H1 (cell line): ENCODE data around the gene LUM. TPM values are rescaled to one million over a fixed set of nuclear protein-coding genes. Genes with fewer than 3 reads are reported as not detected.

Experiments used
- CTCF ChIA-PET: fragments of 300-600 bp; sonication (Branson Sonifier 250); formaldehyde crosslinking; loops from one replicate; lab custom pipeline; 2021; ENCODE audit not compliant: partially characterized antibody; lab: Charles Lee
- POLR2A ChIA-PET: fragments of 300-600 bp; sonication (Branson Sonifier 250); formaldehyde crosslinking; loops from one replicate; lab custom pipeline; 2021; ENCODE audit warnings: inconsistent platforms; ENCODE audit not compliant: partially characterized antibody; lab: Charles Lee
- DNase-seq, 2 experiments: peaks; one replicate each; pipeline versions ENCODE4 v3.0.0 to v3.0.0-alpha.2; 2010 to 2022; ENCODE audit warnings: low spot score in 2 of 2, low read depth in 1 of 2, mixed read lengths in 1 of 2
- FAIRE-seq: peaks from 2 replicates; lab custom pipeline; 2011; peaks lifted over from hg19 to GRCh38; lab: Jason Lieb, UNC
- H2AFZ ChIP-seq: 2 replicates; pipeline ENCODE4 v1.8.1; 2012; ENCODE audit warnings: low read length, inconsistent platforms
- H2AK5ac ChIP-seq: 2 replicates; pipeline ENCODE4 v1.6.1; 2013; ENCODE audit warnings: low read depth, low read length
- H2BK120ac ChIP-seq: replicated peaks from 2 replicates; pipeline ENCODE3; 2013; ENCODE audit warnings: low read depth, low read length, inconsistent platforms
- H2BK12ac ChIP-seq: 2 replicates; pipeline ENCODE4 v1.6.1; 2013; ENCODE audit warnings: low read depth, low read length
- H2BK15ac ChIP-seq: 2 replicates; pipeline ENCODE4 v1.6.1; 2013; ENCODE audit warnings: low read length
- H2BK20ac ChIP-seq: 2 replicates; pipeline ENCODE4 v1.6.1; 2013; ENCODE audit warnings: low read length
- H2BK5ac ChIP-seq: 2 replicates; pipeline ENCODE4 v1.6.1; 2013; ENCODE audit warnings: low read depth, low read length
- H3K14ac ChIP-seq: 2 replicates; pipeline ENCODE4 v1.6.1; 2013; ENCODE audit warnings: inconsistent platforms; ENCODE audit not compliant: insufficient read length
- H3K18ac ChIP-seq: 2 replicates; pipeline ENCODE4 v1.6.1; 2013; ENCODE audit warnings: low read length; ENCODE audit errors: extremely low read depth
- H3K23ac ChIP-seq: 2 replicates; pipeline ENCODE4 v1.6.1; 2013; ENCODE audit warnings: inconsistent platforms; ENCODE audit not compliant: insufficient read length
- H3K23me2 ChIP-seq: 2 replicates; pipeline ENCODE4 v1.6.1; 2013; ENCODE audit warnings: low read depth, low read length
- H3K27ac ChIP-seq: 2 replicates; pipeline ENCODE4 v1.6.1; 2011; ENCODE audit warnings: low read depth, low read length, inconsistent platforms
- H3K27me3 ChIP-seq, 4 experiments: replicated peaks in 1 of 4; 1 replicate in 1 of 4; 2 replicates in 3 of 4; pipeline versions ENCODE4 v1.6.1 to v1.8.1; 2011 to 2013; ENCODE audit warnings: low read length in 3 of 4, mild to moderate bottlenecking in 3 of 4, inconsistent platforms in 2 of 4, mixed read lengths in 2 of 4, moderate library complexity in 1 of 4; ENCODE audit not compliant: control insufficient read depth in 3 of 4, insufficient read depth in 3 of 4; ENCODE audit errors: extremely low read depth in 1 of 4
- H3K36me3 ChIP-seq, 4 experiments: 2 replicates each; pipeline versions ENCODE4 v1.6.1 to v1.8.1; 2011 to 2013; ENCODE audit warnings: mild to moderate bottlenecking in 4 of 4, low read length in 3 of 4, moderate library complexity in 2 of 4, control low read depth in 1 of 4, inconsistent platforms in 1 of 4; ENCODE audit not compliant: insufficient read depth in 4 of 4, control insufficient read depth in 2 of 4
- H3K4ac ChIP-seq: replicated peaks from 2 replicates; pipeline ENCODE3; 2013; ENCODE audit warnings: low read length, low read depth, mixed read lengths, inconsistent platforms; ENCODE audit not compliant: insufficient read length
- H3K4me1 ChIP-seq, 4 experiments: replicated peaks in 1 of 4; 1 replicate in 1 of 4; 2 replicates in 3 of 4; pipeline versions ENCODE4 v1.6.1 to v1.8.1; 2011 to 2013; ENCODE audit warnings: low read length in 3 of 4, inconsistent platforms in 2 of 4, mixed read lengths in 1 of 4; ENCODE audit not compliant: insufficient read depth in 4 of 4, control insufficient read depth in 3 of 4
- H3K4me2 ChIP-seq, 2 experiments: 2 replicates each; pipeline versions ENCODE4 v1.6.1 to v1.8.1; 2011 to 2013; ENCODE audit warnings: low read depth in 2 of 2, low read length in 2 of 2, control low read depth in 1 of 2, inconsistent platforms in 1 of 2, mild to moderate bottlenecking in 1 of 2; ENCODE audit not compliant: insufficient read depth in 1 of 2
- H3K4me3 ChIP-seq, 4 experiments: fragments of 200-600, 300-600 bp in 1 of 4; sonication (generic), shearing (Covaris generic), sonication (Bioruptor Twin) in 1 of 4; 2 replicates each; pipeline versions ENCODE4 v1.5.1 to v1.8.1; 2011 to 2016; ENCODE audit warnings: low read length in 4 of 4, low read depth in 3 of 4, control low read depth in 2 of 4, inconsistent platforms in 2 of 4, mild to moderate bottlenecking in 2 of 4, mixed read lengths in 1 of 4, moderate library complexity in 1 of 4; ENCODE audit not compliant: insufficient read depth in 2 of 4; ENCODE audit errors: extremely low read depth in 1 of 4
- H3K56ac ChIP-seq: replicated peaks from 2 replicates; pipeline ENCODE3; 2013; ENCODE audit warnings: low read depth, mild to moderate bottlenecking, mixed read lengths, low read length, inconsistent platforms; ENCODE audit not compliant: insufficient read length
- H3K79me1 ChIP-seq: 2 replicates; pipeline ENCODE4 v1.6.1; 2013; ENCODE audit warnings: low read depth, low read length, control low read depth
- H3K79me2 ChIP-seq, 2 experiments: 2 replicates each; pipeline versions ENCODE4 v1.6.1 to v1.8.1; 2012 to 2013; ENCODE audit warnings: low read length in 2 of 2, mild to moderate bottlenecking in 2 of 2, inconsistent platforms in 1 of 2; ENCODE audit not compliant: insufficient read depth in 2 of 2, control insufficient read depth in 1 of 2
- H3K9ac ChIP-seq, 4 experiments: replicated peaks in 1 of 4; 1 replicate in 1 of 4; 2 replicates in 3 of 4; pipeline versions ENCODE4 v1.6.1 to v1.8.1; 2011 to 2013; ENCODE audit warnings: low read depth in 3 of 4, low read length in 3 of 4, control low read depth in 2 of 4, mild to moderate bottlenecking in 2 of 4, moderate library complexity in 2 of 4, inconsistent platforms in 1 of 4; ENCODE audit errors: extremely low read depth in 1 of 4
- H3K9me3 ChIP-seq, 2 experiments: 2 replicates each; pipeline versions ENCODE4 v1.6.1 to v1.8.1; 2012 to 2013; ENCODE audit warnings: mild to moderate bottlenecking in 2 of 2, moderate library complexity in 2 of 2, control low read depth in 1 of 2, inconsistent platforms in 1 of 2, low read depth in 1 of 2, low read length in 1 of 2, mixed read lengths in 1 of 2; ENCODE audit not compliant: insufficient read depth in 2 of 2
- H4K20me1 ChIP-seq, 2 experiments: replicated peaks in 1 of 2; 2 replicates each; pipeline versions ENCODE3 to v1.8.1; 2011 to 2013; ENCODE audit warnings: inconsistent platforms in 2 of 2, low read length in 2 of 2, mild to moderate bottlenecking in 1 of 2; ENCODE audit not compliant: insufficient read depth in 2 of 2, control insufficient read depth in 1 of 2
- H4K5ac ChIP-seq: 2 replicates; pipeline ENCODE4 v1.6.1; 2013; ENCODE audit warnings: low read length, low read depth, mixed read lengths, inconsistent platforms; ENCODE audit not compliant: insufficient read length
- H4K8ac ChIP-seq: 2 replicates; pipeline ENCODE4 v1.8.0; 2013; ENCODE audit warnings: mild to moderate bottlenecking, moderate library complexity, low read length, inconsistent platforms; ENCODE audit not compliant: insufficient read depth; ENCODE audit errors: extremely low read depth
- H4K91ac ChIP-seq: replicated peaks from 2 replicates; pipeline ENCODE3; 2013; ENCODE audit warnings: low read length, mixed read lengths, inconsistent platforms; ENCODE audit not compliant: insufficient read length
- KDM1A ChIP-seq: fragments of 200-600, 300-600 bp; sonication (generic); IDR thresholded peaks from 2 replicates; pipeline ENCODE4 v1.7.1; 2016; ENCODE audit warnings: mild to moderate bottlenecking, low read length, borderline replicate concordance
- WGBS, 2 experiments: shearing (Covaris generic) in 1 of 2; methylation state at CpG; one replicate each; pipeline versions ENCODE4 v1.1.6 to v1.1.7; 2013 to 2015; ENCODE audit warnings: low lambda C conversion rate in 2 of 2, mixed read lengths in 2 of 2, inconsistent platforms in 1 of 2, low coverage in 1 of 2, missing lambda C conversion rate in 1 of 2; ENCODE audit not compliant: insufficient replicate concordance in 2 of 2, insufficient coverage in 1 of 2, insufficient read length in 1 of 2; ENCODE audit errors: extremely low coverage in 1 of 2, missing lambda C conversion rate in 1 of 2; 5-methylcytosine and 5-hydroxymethylcytosine counted together
- polyA plus RNA-seq, 7 experiments: library from polyadenylated mRNA; depleted of rRNA in 3 of 7; stranded (reverse) in 5 of 7; unstranded in 2 of 7; fragments of >200 nt in 5 of 7; fragments of 200-250 nt in 2 of 7; gene quantifications; 1 replicate in 5 of 7; 2 replicates in 1 of 7; 4 replicates in 1 of 7; pipeline versions ENCODE4 v1.2.1 to v1.2.3, GENCODE V29; 2011 to 2013; ENCODE audit warnings: missing spikeins in 2 of 7, mixed read lengths in 2 of 7
- total RNA-seq: library from RNA; stranded (reverse); fragmentation: NEBNext Ultra II Directional; extraction: Animal tissue kit (Norgen Biotek cat#: 25700); gene quantifications from 2 replicates; pipeline ENCODE4 v1.2.1, GENCODE V29; 2021

The LUM gene
- total and polyA plus RNA-seq, 2 of the 8 experiments (the other 6 are each of a cell fraction or from before 2014, with no cell fraction given) = not detected

DNA sequence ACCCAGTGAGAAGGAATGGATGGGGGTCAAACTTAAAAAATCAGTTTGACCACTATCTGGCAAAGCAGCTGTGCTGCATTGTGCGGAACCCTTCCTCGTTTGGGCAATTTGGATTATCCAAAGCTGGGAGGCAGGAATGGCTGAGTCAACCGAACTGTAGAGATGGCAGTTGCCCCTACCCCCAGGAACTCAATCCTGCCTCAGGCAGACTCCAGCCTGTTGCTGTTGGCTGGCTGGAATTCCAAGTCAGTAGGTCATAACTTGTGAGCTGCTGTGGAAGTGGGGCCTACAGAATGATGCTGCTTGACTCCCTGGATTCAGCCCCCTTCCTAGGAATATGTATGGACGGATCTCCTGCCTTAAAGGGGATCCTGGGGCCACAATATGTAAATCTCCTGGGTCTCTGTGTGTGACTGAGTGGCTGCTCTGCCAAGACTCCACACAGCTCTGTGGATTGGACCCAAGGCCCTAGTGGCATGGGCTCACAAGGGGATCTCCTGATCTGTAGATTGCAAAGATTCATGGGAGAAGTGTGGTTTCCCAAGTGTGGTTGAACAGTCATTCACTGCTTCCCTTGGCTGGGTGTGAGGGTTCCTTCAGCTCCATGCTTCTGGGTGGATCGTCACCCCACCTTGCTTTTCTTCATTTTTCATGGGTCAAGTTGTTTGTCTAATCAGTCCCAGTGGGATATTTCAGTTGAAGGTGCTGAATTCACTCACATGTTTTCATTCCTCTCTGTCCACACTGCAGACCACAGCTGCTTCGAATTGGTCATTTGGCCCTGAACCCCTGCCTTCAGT lies 19.2 kb downstream of the LUM start:
- ChIA-PET POLR2A (interaction anchor here (1.1 kb wide), 1 partner anchor 9 kb away, joined by 3 read pairs; no protein-coding TSS in a partner anchor), CTCF (interaction anchor here (0.6 to 1.8 kb wide), 5 partner anchors 14 to 79 kb away, joined by 3 to 7 read pairs (median 4); no protein-coding TSS in a partner anchor)
- no peak overlapping the region; the same call in none of the 2 replicates for H2AFZ ChIP-seq
- DNase-seq = no peak
- no peak overlapping the region for H2AK5ac ChIP-seq
- no peak overlapping the region for H3K56ac ChIP-seq
- no peak for FAIRE-seq
- no peak overlapping the region for H2BK15ac ChIP-seq
- H3K14ac ChIP-seq = no peak overlapping the region
- H3K27me3 ChIP-seq = no peaks in the 10 kb centered on the region
- no peak overlapping the region for H3K9ac ChIP-seq
- H3K79me2 ChIP-seq = no peaks in the 10 kb centered on the region
- H3K23me2 ChIP-seq = no peaks in the 10 kb centered on the region
- H3K27ac ChIP-seq = no peak overlapping the region
- no peak overlapping the region for H4K91ac ChIP-seq
- H2BK5ac ChIP-seq = no peak overlapping the region
- H4K8ac ChIP-seq = no peak overlapping the region; the same call in 1 of the 2 replicates
- H3K4me2 ChIP-seq = no peak overlapping the region
- no peak overlapping the region for H3K23ac ChIP-seq
- no peaks in the 10 kb centered on the region for H3K4me1 ChIP-seq
- H2BK120ac ChIP-seq = no peak overlapping the region
- WGBS, 2 experiments = 77% methylated on average over 6 of the region's 6 CpGs; no CpG with 5 or more reads in 1 of the 2 experiments
- no peak overlapping the region for H2BK12ac ChIP-seq
- no peaks in the 10 kb centered on the region for H3K79me1 ChIP-seq
- no peak overlapping the region for H3K18ac ChIP-seq
- H3K36me3 ChIP-seq = no peaks in the 10 kb centered on the region
- no peak overlapping the region for H2BK20ac ChIP-seq
- H4K20me1 ChIP-seq = no peaks in the 10 kb centered on the region
- peaks cover 0 to 7% of the 10 kb centered on the region in 2 experiments; a peak in 1 of 4 replicates for H3K9me3 ChIP-seq
- H3K4me3 ChIP-seq = no peak overlapping the region
- H4K5ac ChIP-seq = no peak overlapping the region
- H3K4ac ChIP-seq = no peak overlapping the region
- no peak for TF ChIP-seq KDM1A
